Kidney epithelial cell (primary cell): ENCODE data around the gene VPS51. TPM values are rescaled to one million over a fixed set of nuclear protein-coding genes. Genes with fewer than 3 reads are reported as not detected.
A peak's percentile ranks its signal among the peaks of the same experiment; 100 is the strongest.

Experiments used
- DNase-seq: peaks from one replicate; pipeline ENCODE4 v3.0.0-alpha.2; 2010; ENCODE audit warnings: low read depth
- H3K27me3 ChIP-seq: 2 replicates; pipeline ENCODE4 v1.6.0; 2011; ENCODE audit warnings: low read length; ENCODE audit not compliant: control insufficient read depth, insufficient read depth
- H3K36me3 ChIP-seq: 2 replicates; pipeline ENCODE4 v1.5.1; 2011; ENCODE audit warnings: low read length; ENCODE audit not compliant: control insufficient read depth, insufficient read depth
- H3K4me3 ChIP-seq: 2 replicates; pipeline ENCODE4 v1.5.1; 2011; ENCODE audit warnings: low read depth, mild to moderate bottlenecking, control low read depth, low read length
- CTCF ChIP-seq: IDR thresholded peaks from 2 replicates; pipeline ENCODE4 v1.5.1; 2011; ENCODE audit warnings: mild to moderate bottlenecking, moderate library complexity, low read length, control low read depth, inconsistent platforms; ENCODE audit not compliant: insufficient read depth, poor library complexity, severe bottlenecking
- total RNA-seq: library from RNA; depleted of rRNA; stranded (reverse); fragments of >200 nt; gene quantifications from 2 replicates; pipeline ENCODE4 v1.2.3, GENCODE V29; 2015

The VPS51 gene
- total RNA-seq, 1 donor from 2014 or later, result 391 TPM

GRCh38 chr11:65077451-65077850 is 18.6 kb upstream of the VPS51 start:
- Histone ChIP-seq H3K36me3 (peaks cover 1% of the 10 kb centered on the region), H3K27me3 (no peaks in the 10 kb centered on the region), H3K4me3 (no peak overlapping the region)
- DNase-seq, result no peak
- no peak for TF ChIP-seq CTCF

- H3K36me3 ChIP-seq, result peaks cover 1% of the 10 kb centered on the region
- DNase-seq, result no peak
- H3K27me3 ChIP-seq, result no peaks in the 10 kb centered on the region
- H3K4me3 ChIP-seq, result no peak overlapping the region
- TF ChIP-seq CTCF, result peak; percentile 72
These were observed 17.9 kb upstream of the VPS51 start for GRCh38 chr11:65078151-65078550.

- TF ChIP-seq CTCF, result no peak
- peaks cover 1% of the 10 kb centered on the region for H3K36me3 ChIP-seq
- H3K4me3 ChIP-seq, result no peak overlapping the region
- no peaks in the 10 kb centered on the region for H3K27me3 ChIP-seq
- no peak for DNase-seq
These were observed 17.1 kb upstream of the VPS51 start for GRCh38 chr11:65078786-65079342.

- Histone ChIP-seq H3K27me3 (no peaks in the 10 kb centered on the region), H3K36me3 (peaks cover 1% of the 10 kb centered on the region), H3K4me3 (peak overlapping the region; percentile 76)
- DNase-seq, result no peak
- no peak for TF ChIP-seq CTCF
These were observed 12.7 kb upstream of the VPS51 start for GRCh38 chr11:65083134-65083833.

DNA sequence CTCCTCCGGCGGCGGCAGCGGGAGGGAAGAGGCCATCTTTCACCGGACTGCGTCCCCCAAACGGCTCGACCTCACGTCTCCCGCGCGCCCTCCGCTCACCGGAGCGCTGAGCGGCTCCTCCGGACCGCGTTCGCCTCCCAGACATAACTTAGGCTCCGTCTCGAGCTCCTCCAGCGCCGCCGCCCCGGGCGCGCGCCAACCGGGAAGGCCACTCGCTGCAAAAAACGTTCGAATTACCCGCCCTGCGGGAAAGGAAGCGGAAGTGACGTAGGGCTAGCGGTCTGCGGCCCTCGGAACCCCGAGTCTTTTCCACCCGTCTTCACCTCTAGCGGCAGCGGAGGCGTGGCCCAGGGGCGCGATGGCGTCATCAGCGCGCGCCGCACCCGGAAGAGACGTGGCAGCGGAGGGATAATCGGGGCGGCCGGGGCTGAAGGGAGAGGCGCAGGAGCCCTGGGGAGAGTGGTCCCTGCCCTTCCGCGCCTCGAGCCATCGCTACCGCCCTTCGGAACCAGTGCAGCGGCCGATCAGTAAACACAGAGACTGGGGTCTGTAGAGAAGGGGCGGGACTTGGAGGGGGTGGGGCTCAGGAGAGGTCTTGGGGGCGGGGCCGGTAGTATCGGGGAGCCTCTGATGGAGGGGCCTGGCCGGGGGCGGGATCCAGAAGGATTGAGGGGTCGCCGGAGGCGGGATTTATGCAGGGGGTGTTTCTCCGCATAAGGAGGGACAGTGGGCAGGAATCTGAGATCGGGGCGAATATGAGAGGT is 12.0 kb upstream of the VPS51 start, which contains the start of the genes CDCA5 and ZFPL1:
Gene CDCA5, minus strand, starts transcription at position 207 of the 764 bp plus-strand sequence. Its CDS starts 62 bp downstream, at position 145.
Gene ZFPL1, plus strand, starts transcription at position 389 of the 764 bp plus-strand sequence. CDS start 477 bp downstream, outside the sequence.
- no peak for TF ChIP-seq CTCF
- Histone ChIP-seq H3K36me3 (peaks cover 1% of the 10 kb centered on the region), H3K4me3 (peak within 1 kb of the TSS; percentile 76), H3K27me3 (no peaks in the 10 kb centered on the region)
- peak; percentile 73 for DNase-seq
